ENCODE data around the gene TAS2R3. TPM values are rescaled to one million over a fixed set of nuclear protein-coding genes. Genes with fewer than 3 reads are reported as not detected.
"Not testable (repeated sequence)": the region's sequence is repeated elsewhere in the genome, so short reads cannot be mapped to it uniquely, and the experiment has no call there.

TAS2R3 gene
- total RNA-seq, 1 donor, result 1.4 TPM

DNA sequence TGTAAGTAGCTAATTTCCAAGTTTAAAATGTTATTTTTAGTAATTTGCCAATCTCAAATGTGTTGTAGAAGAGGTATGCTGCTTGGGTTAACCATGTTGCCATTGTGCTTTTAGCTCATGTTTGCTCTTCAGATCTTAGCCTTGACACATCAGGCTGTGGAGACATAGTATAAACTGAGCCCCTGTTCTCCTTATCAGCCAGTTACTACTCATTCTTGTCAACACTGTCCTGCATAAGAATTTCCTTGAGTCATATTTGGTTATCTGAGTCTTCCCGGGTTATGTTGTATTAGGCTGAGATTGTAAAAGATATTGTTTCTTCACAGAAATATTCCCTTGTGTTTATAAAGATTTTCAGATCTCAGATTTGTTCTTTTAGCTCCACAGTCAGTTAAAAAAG, 21.7 kb upstream of the TAS2R3 start:
- peaks cover 71% of the 10 kb centered on the region for H3K36me3 ChIP-seq (ENCODE audit: insufficient read depth, low read length)
- peaks cover 36% of the 10 kb centered on the region for H3K79me2 ChIP-seq (ENCODE audit: insufficient read depth, low read length)
- DNase-seq (ENCODE audit: insufficient read length, low spot score, missing footprints), result peak; percentile 67

DNA sequence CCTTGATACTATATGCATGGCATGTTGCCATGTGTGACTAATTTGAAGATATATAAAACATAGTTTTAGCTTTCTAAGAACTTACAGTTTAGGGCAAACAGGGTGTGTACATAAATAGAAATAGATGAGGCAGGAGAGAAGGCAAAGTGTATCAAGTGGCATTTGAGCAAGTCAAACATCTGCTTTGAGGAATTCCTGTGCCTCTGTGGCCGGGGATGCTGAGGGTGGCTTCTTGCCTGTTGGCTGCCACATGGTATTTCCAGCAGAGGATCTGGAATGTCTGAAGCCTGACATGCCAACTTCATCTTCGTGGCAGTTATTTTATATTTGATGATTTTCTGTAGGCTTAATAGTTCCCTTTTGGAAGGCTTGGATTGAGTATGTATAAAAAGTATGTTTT, 19.8 kb upstream of the TAS2R3 start:
- Histone ChIP-seq H3K4me2 (ENCODE audit: insufficient read depth, low read length) (no peak overlapping the region), H4K20me1 (ENCODE audit: insufficient read depth, low read length) (no peaks in the 10 kb centered on the region), H3K36me3 (ENCODE audit: insufficient read depth, low read length) (peaks cover 83% of the 10 kb centered on the region), H3K27ac (ENCODE audit: low read depth, low read length) (no peak overlapping the region), H3K27me3 (ENCODE audit: insufficient read depth, low read length) (no peaks in the 10 kb centered on the region), H3K79me2 (ENCODE audit: insufficient read depth, low read length) (peaks cover 26% of the 10 kb centered on the region), H3K4me1 (ENCODE audit: insufficient read depth, low read length) (peaks cover 6% of the 10 kb centered on the region), H3K9me3 (ENCODE audit: low read depth, low read length) (no peaks in the 10 kb centered on the region), H2AFZ (ENCODE audit: low read length) (no peak overlapping the region), H3K4me3 (ENCODE audit: insufficient read depth, low read length) (no peak overlapping the region)
- TF ChIP-seq, protein P1, sequence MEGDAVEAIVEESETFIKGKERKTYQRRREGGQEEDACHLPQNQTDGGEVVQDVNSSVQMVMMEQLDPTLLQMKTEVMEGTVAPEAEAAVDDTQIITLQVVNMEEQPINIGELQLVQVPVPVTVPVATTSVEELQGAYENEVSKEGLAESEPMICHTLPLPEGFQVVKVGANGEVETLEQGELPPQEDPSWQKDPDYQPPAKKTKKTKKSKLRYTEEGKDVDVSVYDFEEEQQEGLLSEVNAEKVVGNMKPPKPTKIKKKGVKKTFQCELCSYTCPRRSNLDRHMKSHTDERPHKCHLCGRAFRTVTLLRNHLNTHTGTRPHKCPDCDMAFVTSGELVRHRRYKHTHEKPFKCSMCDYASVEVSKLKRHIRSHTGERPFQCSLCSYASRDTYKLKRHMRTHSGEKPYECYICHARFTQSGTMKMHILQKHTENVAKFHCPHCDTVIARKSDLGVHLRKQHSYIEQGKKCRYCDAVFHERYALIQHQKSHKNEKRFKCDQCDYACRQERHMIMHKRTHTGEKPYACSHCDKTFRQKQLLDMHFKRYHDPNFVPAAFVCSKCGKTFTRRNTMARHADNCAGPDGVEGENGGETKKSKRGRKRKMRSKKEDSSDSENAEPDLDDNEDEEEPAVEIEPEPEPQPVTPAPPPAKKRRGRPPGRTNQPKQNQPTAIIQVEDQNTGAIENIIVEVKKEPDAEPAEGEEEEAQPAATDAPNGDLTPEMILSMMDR (IDR thresholded peaks at IDR 0.05; ENCODE audit: extremely low read depth, low read depth, low read length), result no peak
- no peak for DNase-seq (ENCODE audit: insufficient read length, low spot score, missing footprints)

More for the DNA sequence above, 21.7 kb upstream of the TAS2R3 start:
- no peak overlapping the region for H2AFZ ChIP-seq (ENCODE audit: low read length)
- no peaks in the 10 kb centered on the region for H3K9me3 ChIP-seq (ENCODE audit: low read depth, low read length)
- H4K20me1 ChIP-seq (ENCODE audit: insufficient read depth, low read length), result no peaks in the 10 kb centered on the region
- no peaks in the 10 kb centered on the region for H3K27me3 ChIP-seq (ENCODE audit: insufficient read depth, low read length)
- no peak overlapping the region for H3K4me3 ChIP-seq (ENCODE audit: insufficient read depth, low read length)
- H3K4me2 ChIP-seq (ENCODE audit: insufficient read depth, low read length), result no peak overlapping the region
- H3K4me1 ChIP-seq (ENCODE audit: insufficient read depth, low read length), result peaks cover 15% of the 10 kb centered on the region
- TF ChIP-seq, protein P1 (IDR thresholded peaks at IDR 0.05; ENCODE audit: extremely low read depth, low read depth, low read length), result no peak
- no peak overlapping the region for H3K27ac ChIP-seq (ENCODE audit: low read depth, low read length)

DNA sequence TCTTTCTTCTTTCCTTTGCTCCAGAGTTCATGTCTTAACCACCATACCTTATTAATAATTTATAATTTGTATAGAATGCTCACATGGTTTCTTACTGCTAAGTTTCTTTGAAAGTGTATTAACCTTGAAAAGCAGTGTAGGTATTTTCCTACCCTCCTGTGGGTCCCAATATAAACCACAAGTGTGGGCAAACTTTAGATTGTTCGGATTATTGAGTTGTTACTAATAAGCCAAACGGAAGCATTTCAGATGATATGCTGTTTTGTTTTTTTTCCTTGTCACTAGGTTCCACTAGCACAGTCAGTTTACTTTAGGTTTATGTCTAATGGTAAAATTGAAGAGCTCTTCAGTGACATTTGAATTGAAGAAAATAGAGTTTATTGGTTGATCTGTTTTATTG, 15.5 kb upstream of the TAS2R3 start:
- Histone ChIP-seq H3K36me3 (ENCODE audit: insufficient read depth, low read length) (peaks cover 82% of the 10 kb centered on the region), H3K27ac (ENCODE audit: low read depth, low read length) (no peak overlapping the region)

DNA sequence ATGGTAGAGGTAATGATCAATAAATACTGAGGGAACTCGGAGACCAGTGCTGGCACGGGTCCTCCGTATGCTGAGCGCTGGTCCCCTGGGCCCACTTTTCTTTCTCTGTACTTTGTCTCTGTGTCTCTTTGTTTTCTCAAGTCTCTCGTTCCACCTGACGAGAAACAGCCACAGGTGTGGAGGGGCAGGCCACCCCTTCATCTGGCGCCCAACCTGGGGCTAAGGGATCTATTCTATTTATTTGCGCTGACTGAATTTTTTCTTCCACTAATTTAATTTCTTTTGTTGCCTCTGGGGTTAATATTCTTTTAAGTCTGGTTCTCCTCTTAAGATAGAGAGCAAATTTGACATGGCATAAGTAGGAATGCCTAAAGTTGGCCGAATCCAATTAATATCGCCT, 12.0 kb upstream of the TAS2R3 start:
- not testable (repeated sequence) for H3K4me2 ChIP-seq (ENCODE audit: insufficient read depth, low read length); H4K20me1 ChIP-seq (ENCODE audit: insufficient read depth, low read length); DNase-seq (ENCODE audit: insufficient read length, low spot score, missing footprints); H3K27me3 ChIP-seq (ENCODE audit: insufficient read depth, low read length); H3K27ac ChIP-seq (ENCODE audit: low read depth, low read length); H3K79me2 ChIP-seq (ENCODE audit: insufficient read depth, low read length); H3K4me3 ChIP-seq (ENCODE audit: insufficient read depth, low read length); H3K4me1 ChIP-seq (ENCODE audit: insufficient read depth, low read length); H2AFZ ChIP-seq (ENCODE audit: low read length); H3K9me3 ChIP-seq (ENCODE audit: low read depth, low read length)
- peaks cover 62% of the 10 kb centered on the region for H3K36me3 ChIP-seq (ENCODE audit: insufficient read depth, low read length)

More for the DNA sequence above, 15.5 kb upstream of the TAS2R3 start:
- DNase-seq (ENCODE audit: insufficient read length, low spot score, missing footprints), result no peak
- Histone ChIP-seq H3K9me3 (ENCODE audit: low read depth, low read length) (peaks cover 5% of the 10 kb centered on the region), H4K20me1 (ENCODE audit: insufficient read depth, low read length) (no peaks in the 10 kb centered on the region), H3K4me1 (ENCODE audit: insufficient read depth, low read length) (no peaks in the 10 kb centered on the region), H3K27me3 (ENCODE audit: insufficient read depth, low read length) (no peaks in the 10 kb centered on the region), H2AFZ (ENCODE audit: low read length) (no peak overlapping the region), H3K79me2 (ENCODE audit: insufficient read depth, low read length) (no peaks in the 10 kb centered on the region), H3K4me3 (ENCODE audit: insufficient read depth, low read length) (no peak overlapping the region), H3K4me2 (ENCODE audit: insufficient read depth, low read length) (no peak overlapping the region)
- TF ChIP-seq, protein P1 (IDR thresholded peaks at IDR 0.05; ENCODE audit: extremely low read depth, low read depth, low read length), result no peak
